Measurements from ENCODE around the gene ZC3HAV1L.

GRCh38 chr7:138979226-138979979 lies 56.4 kb downstream of the ZC3HAV1L start:
- peak; percentile 42 for TF ChIP-seq CTCF (conservative IDR thresholded peaks at IDR 0.05)
- no peak for TF ChIP-seq EZH2 (IDR thresholded peaks at IDR 0.05; ENCODE audit: low read depth)
